ENCODE measurements around the gene TNNI3.

The TNNI3 gene

DNA sequence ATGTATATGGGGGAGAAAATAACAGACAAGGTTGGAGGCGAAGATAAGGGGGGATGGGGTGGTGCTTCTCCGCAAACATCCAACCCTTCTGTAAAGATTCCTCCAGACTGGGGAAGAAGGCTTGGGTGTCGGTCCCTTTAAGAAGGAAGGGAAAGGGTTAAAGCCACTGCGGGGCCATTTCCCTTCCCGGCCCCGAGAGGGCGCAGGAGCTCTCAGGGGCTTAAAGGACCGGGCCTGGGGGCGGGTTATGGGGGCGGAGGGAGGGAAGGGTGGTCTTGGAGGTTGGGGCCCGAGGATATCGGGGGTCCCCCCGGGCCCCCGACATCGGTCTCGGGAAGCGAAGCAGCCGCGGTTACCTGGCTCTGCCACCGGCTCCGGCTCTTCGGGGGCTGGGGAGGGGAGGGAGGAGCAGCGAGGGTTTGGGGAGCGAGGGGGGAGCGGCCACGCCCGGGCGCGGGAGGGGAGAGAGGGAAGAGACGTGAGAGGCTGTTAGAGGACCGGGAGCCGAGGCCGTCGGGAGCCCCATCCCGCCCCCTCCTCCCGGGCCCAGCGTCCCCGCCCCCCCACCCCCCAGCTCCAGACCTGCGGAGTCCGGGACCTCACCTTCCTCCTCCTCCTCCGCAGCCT, 11.3 kb downstream of the TNNI3 start:
- peak; percentile 56 for DNase-seq

DNA sequence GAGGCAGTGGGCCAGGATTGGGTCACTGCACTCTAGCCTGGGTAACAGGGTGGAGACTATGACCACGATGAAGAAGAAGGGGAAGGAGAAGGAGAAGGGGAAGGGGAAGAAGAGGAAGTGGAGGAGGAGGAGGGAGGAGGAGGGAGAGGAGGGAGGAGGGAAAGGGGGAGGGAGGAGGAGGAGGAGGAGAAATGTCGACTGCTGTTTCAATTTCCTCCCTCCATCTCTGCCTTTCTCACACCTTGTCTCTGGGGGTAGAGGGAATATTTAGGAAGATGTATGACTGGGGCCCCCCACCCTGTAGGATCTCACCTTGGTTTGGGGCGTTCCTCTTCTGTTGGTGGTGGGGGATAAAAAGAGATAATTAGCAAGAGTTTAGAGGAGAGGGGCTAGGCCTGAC, 12.3 kb downstream of the TNNI3 start:
- no peak for DNase-seq

DNA sequence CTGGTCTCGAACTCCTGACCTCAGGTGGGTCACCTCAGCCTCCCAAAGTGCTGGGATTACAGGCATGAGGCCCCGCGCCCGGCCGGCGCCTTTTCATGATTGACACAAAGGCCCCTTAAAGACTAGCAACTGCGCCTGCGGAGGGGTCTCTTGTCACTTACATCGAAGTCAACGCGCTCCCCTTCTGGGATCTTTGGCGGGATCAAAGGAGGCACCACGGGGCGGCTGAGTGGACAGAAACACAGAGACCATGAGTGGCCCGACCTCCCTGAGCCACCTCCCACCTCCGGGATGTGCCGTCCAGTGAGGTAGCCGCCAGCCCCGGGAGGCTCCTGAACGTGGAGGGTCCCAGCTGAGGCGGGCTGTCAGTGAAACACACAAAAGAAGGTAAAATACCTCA, 15.8 kb downstream of the TNNI3 start:
- DNase-seq = no peak

DNA sequence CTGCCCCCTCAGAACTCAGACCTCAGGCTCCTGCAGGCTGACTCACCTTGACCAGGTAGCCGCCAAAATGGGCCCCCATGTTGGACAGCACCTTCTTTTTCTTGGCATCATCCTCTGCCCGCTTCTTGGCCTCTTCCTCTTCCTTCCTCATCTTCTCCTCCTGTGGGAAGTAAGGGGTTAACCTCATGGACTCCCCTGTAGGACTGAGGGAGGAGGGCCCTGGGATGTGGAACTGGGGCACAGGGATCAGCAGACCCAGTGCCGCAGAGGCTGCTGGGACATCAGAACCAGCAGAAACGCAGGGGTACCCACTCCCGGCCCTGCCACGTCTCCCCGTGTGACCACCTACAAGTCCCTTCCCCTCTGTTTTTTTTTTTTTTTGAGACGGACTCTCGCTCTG, 19.6 kb downstream of the TNNI3 start:
- no peak for DNase-seq

DNA sequence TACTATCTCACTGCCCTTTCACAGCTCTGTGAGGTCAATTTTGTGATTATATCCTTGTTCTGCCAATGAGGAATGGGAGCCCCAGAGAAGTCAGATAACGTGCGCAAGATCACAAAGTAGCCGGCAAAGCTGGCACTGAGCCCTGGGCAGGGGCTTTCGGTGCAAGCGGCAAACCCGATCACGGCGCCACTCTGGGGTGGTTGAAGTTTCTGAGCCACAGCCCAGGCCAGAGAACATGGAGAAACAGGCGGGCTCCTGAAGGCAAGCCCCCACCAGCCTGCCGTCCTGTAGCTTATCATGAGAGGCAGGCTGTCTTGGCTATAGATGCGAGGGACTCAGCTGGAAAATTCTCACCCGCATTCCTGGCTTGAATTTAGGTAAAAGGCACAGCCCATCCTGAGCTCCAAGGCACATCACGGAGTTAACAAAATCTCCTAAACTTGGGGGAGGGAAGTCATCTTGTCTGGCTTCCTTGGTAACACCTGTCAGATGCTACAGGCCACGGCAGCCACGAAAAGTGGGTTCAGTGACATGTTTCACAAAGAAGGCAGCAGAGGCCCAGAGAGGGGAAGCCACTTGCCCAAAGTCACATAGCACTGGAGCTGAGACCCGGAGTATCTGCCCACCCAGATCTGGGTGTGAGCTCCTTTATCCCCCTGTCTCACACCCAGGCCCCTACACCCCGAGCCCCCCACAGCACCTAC, 21.0 kb downstream of the TNNI3 start:
- no peak for DNase-seq

DNA sequence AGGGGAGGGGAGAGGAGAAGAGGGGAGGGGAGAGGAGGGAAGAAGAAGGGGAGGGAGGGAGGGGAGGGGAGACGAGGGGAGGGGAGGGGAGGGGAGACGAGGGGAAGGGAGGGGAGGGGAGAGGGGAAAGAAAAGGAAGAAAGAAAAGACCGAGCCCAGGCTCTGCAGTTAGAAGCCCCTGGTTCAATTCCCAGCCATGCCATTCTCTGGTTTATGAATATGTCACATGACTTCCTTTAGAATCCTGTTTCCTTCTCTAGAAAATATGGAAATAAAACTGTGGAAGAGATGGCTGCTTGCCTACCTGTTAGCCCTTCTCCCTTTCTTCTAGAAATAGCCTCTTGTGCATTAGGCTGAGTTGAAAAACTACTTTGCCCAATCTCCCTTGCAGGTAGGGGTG, 22.8 kb downstream of the TNNI3 start:
- DNase-seq = no peak

DNA sequence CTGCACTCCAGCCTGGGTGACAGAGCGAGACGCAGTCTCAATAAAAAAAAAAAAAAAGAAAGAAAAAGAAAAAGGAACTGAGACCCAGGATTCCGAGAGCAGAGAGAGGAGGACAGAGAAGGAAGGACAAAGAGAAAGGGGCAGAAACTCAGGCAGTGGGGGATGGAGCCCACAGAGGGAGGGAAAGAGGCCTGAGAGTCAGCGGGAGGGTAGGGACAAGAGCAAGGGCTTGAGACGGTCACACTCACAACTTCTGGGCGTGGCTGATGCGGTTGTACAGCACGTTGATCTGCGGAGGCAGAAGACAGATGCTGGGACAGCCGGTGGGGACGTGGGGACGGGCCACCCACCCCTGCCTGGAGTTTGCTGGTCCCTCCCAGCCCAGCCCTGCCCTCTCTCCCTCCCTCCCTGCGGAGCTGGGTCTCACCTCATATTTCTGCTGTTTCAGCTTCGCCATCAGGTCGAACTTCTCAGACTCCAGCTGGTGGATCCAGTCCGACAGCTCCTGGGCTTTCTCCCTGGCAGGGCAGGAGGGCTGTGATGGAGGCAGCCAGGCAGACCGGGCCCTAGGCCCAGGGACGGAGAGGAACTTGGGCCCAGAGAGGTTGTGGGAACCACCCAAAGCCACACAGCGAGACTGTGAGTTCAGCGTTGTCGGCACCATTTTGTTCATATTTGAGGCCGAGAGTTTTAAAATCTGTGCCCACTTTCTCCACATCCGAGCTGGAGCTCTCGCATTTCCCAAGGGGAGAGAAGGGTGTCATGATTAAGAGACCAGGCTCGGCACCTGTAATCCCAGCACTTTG, 23.7 kb downstream of the TNNI3 start:
- no peak for DNase-seq

DNA sequence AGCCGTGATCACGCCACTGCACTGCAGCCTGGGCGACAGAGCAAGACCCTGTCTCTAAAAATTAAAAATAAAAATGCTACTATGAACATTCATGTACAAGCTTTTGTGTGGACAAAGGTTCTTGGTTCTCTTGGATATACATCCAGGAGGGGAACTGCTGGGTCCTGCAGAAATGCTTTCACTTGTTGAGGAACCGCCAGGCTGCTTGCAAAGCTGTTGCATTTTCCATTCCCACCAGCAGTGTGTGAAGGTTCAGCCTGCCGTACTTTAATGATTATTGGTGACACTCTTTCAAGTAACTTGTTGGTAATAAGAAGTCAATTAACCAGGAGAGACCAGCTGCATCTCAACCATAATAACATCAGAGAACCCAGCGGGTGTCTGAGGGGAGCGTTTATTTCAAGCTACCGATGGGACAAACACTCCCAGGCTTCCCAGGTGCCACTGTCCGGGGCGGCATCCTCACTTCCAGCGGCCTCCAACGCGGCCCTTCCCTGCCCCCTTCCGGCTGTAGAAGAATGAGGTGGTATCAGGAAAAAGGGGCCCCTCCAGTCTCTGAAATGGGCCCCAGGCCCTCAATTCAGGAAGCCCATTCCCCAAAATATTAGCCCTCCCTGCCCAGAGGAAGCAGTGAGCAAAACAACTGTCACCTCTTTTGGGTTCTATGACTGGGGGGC, 24.9 kb downstream of the TNNI3 start:
- no peak for DNase-seq

DNA sequence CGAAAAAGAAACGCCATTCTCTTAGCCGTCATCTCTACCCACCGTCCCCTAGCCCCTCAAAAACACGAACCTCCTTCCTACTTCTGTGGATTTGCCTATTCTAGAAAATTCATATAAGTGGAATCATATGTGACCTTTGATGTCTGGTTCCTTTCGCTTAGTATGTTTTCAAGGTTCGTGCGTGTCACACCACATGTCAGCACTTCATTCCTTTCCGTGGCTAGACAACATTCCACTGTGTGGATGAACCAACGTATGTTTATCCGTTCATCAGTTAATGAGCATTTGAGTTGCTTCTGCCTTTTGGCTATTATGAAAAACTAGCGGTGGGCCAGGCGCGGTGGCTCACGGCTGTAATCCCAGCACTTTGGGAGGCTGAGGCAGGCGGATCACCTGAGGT, 26.1 kb downstream of the TNNI3 start:
- DNase-seq = no peak

DNA sequence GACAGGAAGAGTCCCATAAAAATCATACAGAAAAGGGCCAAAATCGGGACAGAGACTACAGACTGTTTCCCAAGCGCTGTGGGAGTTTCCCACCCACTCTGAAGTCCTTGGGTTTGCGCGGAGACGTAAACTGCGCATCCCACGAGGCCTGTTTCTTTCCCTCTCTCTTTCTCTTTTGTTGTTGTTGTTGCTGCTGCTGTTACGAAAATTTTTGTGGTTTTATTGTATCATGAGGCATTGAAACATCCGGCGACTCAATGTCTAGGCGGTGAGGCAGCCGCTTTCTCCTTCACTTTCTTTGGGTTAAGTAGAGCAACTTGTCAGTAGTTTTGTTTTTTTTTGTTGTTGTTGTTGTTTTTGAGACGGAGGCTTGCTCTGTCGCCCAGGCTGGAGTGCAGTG, 38.5 kb downstream of the TNNI3 start:
- DNase-seq = no peak

DNA sequence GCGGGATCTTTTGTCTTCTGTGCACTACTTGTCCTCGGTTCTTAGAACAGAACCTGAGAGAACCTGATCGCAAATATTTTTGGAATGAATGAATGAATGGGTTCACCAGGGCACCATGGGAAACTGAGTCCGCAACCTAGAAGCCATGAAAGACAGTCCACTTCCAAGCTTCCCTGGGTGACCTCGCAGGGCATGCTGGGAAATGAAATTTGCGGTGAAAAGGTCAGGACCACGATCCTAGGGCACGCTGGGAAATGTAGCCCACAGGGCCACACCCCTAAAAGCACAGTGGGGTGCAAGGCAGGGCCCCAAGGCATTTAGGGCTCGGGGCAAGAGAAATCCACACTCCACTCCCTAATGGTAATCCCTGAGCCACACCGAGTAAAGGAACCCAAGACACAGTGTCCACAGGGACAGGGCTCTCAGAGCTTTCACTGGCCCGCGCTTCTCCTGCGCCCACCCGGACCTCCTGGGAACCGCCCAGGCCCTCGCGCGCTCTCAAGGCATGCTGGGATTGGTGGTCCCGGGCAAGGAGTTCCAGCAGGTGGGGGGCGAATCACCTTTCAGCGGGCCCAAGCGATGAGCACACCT, 39.0 kb downstream of the TNNI3 start:
- DNase-seq = no peak

DNA sequence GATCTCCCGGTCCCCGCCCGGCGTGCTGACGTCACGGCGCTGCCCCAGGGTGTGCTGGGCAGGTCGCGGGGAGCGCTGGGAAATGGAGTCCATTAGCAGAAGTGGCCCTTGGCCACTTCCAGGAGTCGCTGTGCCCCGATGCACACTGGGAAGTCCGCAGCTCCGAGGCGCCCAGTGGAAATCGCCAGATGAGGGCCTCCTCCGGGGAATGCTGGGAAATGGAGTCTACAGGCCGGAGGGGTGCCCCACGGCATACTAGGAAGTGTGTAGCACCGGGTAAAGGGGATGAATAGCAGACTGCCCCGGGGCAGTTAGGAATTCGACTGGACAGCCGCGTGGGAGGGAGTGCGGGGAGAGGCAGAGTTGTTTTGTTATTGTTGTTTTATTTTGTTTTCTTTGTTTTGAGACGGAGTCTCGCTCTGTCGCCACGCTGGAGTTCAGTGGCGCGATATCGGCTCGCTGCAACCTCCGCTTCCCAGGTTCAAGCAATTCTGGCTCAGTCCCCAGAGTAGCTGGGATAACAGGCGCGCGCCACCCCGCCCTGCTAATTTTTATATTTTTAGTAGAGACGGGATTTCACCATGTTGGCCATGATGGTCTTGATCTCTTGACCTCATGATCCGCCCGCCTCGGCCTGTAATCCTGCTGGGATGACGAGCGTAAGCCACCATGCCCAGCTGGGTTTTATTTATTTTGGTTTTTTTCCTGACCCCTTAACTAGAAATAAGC, 39.7 kb downstream of the TNNI3 start:
- DNase-seq = peak; percentile 99

DNA sequence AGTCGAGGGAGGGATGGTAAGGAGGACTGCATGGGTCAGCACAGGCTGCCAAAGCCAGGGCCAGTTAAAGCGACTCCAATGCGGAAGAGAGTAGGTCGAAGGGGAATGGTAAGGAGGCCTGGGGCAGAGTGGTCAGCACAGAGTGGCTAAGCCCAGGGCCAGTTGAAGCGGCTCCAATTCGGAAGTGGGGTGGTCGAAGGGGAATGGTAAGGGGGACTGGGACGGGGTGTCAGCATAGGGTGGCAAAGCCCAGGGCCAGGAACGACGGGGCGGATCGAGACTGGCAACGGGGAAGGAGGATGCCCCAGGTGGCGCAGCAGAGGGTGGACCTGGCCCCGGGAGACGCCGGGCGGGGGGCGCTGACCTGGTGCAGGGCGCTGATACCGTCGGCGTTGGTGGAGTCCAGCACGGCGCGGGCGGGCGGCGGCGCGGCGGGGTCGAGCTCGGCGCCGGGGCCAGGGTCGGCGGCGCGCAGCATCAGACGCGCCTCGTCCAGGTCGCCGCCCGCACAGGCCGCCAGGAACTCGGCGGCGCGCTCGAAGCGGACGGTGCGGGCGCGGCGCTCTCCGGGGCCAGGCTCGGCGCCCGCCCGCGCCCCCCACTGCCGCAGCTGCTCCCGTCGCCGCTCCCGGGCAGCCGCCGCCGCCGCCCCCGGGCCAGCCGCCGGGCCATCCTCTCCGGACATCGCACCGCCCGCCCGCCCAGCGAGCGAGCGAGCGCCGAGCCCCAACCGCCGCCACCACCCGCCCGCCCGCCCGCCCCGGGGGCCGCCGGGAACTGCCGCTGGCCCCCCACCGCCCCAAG, 40.5 kb downstream of the TNNI3 start, which contains the start of gene PPP1R12C:
PPP1R12C (minus strand) TSS at position 779 of the 804 bp plus-strand sequence; CDS start at position 685, 94 bp downstream.
- DNase-seq = no peak

DNA sequence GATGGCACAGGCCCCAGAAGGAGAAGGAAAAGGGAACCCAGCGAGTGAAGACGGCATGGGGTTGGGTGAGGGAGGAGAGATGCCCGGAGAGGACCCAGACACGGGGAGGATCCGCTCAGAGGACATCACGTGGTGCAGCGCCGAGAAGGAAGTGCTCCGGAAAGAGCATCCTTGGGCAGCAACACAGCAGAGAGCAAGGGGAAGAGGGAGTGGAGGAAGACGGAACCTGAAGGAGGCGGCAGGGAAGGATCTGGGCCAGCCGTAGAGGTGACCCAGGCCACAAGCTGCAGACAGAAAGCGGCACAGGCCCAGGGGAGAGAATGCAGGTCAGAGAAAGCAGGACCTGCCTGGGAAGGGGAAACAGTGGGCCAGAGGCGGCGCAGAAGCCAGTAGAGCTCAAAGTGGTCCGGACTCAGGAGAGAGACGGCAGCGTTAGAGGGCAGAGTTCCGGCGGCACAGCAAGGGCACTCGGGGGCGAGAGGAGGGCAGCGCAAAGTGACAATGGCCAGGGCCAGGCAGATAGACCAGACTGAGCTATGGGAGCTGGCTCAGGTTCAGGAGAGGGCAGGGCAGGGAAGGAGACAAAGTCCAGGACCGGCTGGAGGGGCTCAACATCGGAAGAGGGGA, 41.2 kb downstream of the TNNI3 start:
- no peak for DNase-seq

DNA sequence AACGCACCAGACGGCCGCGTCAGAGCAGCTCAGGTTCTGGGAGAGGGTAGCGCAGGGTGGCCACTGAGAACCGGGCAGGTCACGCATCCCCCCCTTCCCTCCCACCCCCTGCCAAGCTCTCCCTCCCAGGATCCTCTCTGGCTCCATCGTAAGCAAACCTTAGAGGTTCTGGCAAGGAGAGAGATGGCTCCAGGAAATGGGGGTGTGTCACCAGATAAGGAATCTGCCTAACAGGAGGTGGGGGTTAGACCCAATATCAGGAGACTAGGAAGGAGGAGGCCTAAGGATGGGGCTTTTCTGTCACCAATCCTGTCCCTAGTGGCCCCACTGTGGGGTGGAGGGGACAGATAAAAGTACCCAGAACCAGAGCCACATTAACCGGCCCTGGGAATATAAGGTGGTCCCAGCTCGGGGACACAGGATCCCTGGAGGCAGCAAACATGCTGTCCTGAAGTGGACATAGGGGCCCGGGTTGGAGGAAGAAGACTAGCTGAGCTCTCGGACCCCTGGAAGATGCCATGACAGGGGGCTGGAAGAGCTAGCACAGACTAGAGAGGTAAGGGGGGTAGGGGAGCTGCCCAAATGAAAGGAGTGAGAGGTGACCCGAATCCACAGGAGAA, 42.0 kb downstream of the TNNI3 start:
- DNase-seq = no peak

DNA sequence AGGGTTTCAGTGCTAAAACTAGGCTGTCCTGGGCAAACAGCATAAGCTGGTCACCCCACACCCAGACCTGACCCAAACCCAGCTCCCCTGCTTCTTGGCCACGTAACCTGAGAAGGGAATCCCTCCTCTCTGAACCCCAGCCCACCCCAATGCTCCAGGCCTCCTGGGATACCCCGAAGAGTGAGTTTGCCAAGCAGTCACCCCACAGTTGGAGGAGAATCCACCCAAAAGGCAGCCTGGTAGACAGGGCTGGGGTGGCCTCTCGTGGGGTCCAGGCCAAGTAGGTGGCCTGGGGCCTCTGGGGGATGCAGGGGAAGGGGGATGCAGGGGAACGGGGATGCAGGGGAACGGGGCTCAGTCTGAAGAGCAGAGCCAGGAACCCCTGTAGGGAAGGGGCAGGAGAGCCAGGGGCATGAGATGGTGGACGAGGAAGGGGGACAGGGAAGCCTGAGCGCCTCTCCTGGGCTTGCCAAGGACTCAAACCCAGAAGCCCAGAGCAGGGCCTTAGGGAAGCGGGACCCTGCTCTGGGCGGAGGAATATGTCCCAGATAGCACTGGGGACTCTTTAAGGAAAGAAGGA, 42.9 kb downstream of the TNNI3 start:
- DNase-seq = no peak

DNA sequence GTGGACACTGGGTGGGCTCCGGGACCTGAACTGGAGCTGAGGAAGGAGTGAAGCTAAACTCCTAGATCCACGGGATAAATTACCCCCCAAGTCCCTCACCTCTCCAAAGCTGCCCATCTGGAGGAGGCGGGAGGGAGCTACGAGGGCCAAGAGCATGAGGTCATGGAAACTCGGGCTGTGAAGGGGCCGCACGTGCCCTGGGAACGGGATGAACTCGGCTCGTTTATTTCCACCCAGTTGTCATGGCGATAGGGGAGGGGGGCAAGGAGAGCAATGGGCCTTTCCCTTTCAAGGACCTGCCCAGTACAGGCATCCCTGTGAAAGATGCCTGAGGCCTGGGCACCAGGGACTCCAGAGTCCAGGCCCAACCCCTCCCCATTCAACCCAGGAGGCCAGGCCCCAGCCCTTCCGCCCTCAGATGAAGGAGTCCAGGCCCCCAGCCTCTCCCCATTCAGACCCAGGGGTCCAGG, 43.9 kb downstream of the TNNI3 start:
- no peak for DNase-seq

DNA sequence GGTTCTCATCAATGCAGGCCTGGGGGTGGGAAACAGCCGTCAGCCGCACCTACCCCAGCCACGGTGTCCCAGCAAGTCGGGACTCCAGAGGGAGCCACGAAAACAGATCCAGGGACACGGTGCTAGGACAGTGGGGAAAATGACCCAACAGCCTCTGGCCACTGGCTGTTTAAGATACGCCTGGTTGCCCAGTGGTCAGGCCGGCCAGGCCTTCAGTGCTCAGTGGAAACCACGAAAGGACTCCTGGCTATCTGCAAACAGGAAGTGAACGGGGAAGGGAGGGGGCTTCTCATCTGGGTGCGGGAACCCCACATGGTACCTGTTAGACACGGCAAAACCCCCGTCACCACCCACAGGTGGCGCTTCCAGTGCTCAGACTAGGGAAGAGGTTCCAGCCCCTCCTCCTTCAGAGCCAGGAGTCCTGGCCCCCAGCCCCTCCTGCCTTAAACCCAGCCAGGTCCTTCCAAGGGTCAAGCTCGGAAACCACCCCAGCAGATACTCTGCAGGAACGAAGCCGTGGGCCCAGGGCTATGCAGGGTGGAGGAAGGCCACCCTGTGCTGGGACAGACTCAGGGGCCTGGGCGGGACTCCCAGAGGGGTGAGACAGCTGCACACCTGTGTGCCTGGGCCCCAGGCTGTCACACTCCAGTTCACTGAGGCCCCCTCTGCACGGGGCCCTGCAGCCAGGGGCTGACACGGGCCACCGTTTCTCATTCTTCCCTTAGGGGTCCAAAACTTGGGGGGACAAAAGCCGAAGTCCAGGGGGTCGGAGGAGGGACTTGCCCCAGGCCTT, 44.6 kb downstream of the TNNI3 start:
- no peak for DNase-seq

DNA sequence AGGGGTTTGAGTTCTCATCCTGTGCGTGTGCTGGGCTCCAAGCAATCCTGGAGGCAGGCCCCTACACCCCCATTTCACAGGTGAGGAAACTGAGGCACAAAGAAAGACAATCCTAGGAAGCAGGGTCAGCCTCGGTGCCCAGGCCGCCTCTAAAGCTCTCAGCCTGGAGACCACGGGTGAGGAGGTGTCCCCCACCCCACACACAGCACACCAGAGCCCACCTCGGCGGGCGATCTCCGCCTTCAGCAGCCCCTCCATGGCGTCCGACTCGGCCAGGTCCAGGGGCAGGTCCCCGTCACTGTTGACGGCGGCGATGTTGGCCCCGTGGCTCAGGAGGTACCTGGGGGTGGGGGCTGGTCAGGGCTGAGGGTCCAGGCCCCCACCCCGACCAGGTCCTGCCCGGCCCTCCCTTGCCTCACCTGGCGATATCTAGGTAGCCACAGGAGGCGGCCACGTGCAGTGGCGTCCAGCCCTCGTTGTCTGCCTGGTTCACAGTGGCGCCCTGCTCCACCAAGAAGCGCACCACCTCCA, 45.2 kb downstream of the TNNI3 start:
- DNase-seq = no peak
